Memory B cell (primary cell): ENCODE results near the gene PDE9A.

ENCODE experiments used
- ATAC-seq: fragments of 150-1000 bp; cut with Tn5 transposase; 2 replicates; pipeline ENCODE4 v1.10.0; 2021; ENCODE audit warnings: low read depth, mild to moderate bottlenecking, moderate library complexity
- DNase-seq, 2 donors: peaks; one replicate each; pipeline ENCODE4 v3.0.0; 2022; ENCODE audit warnings: low spot score in 2 of 2
- H3K27ac Mint-ChIP-seq: one replicate; pipeline ENCODE4 v1.8.0; 2022; ENCODE audit warnings: mild to moderate bottlenecking, moderate library complexity, mixed read lengths
- H3K27me3 Mint-ChIP-seq: one replicate; pipeline ENCODE4 v1.8.0; 2022; ENCODE audit warnings: mixed read lengths
- H3K36me3 Mint-ChIP-seq: one replicate; pipeline ENCODE4 v1.8.0; 2022; ENCODE audit warnings: mild to moderate bottlenecking, mixed read lengths
- H3K4me1 Mint-ChIP-seq: one replicate; pipeline ENCODE4 v1.8.0; 2022; ENCODE audit warnings: mixed read lengths
- H3K4me3 Mint-ChIP-seq: one replicate; pipeline ENCODE4 v1.8.0; 2022; ENCODE audit warnings: mild to moderate bottlenecking, moderate library complexity, mixed read lengths
- H3K9me3 Mint-ChIP-seq: one replicate; pipeline ENCODE4 v1.8.0; 2022; ENCODE audit warnings: mixed read lengths

Gene PDE9A

GRCh38 chr21:42642219-42642745 lies 11.1 kb upstream of the PDE9A start:
- Mint-ChIP-seq H3K36me3 (no peaks in the 10 kb centered on the region), H3K27ac (no peak overlapping the region), H3K4me1 (no peaks in the 10 kb centered on the region), H3K27me3 (peaks cover 11% of the 10 kb centered on the region), H3K9me3 (no peaks in the 10 kb centered on the region), H3K4me3 (no peak overlapping the region)
- ATAC-seq = no peak
- DNase-seq = no peak

- H3K4me3 Mint-ChIP-seq = no peak overlapping the region
- H3K36me3 Mint-ChIP-seq = no peaks in the 10 kb centered on the region
- DNase-seq = no peak
- H3K27ac Mint-ChIP-seq = no peak overlapping the region
- no peaks in the 10 kb centered on the region for H3K4me1 Mint-ChIP-seq
- ATAC-seq = no peak
- H3K27me3 Mint-ChIP-seq = peaks cover 11% of the 10 kb centered on the region
- H3K9me3 Mint-ChIP-seq = no peaks in the 10 kb centered on the region
Observed at GRCh38 chr21:42644223-42645208, 8.9 kb upstream of the PDE9A start.

GRCh38 chr21:42645211-42646075 lies 8.0 kb upstream of the PDE9A start:
- peaks cover 8% of the 10 kb centered on the region for H3K27me3 Mint-ChIP-seq
- DNase-seq = no peak
- no peaks in the 10 kb centered on the region for H3K9me3 Mint-ChIP-seq
- H3K4me3 Mint-ChIP-seq = no peak overlapping the region
- no peaks in the 10 kb centered on the region for H3K4me1 Mint-ChIP-seq
- ATAC-seq = no peak
- H3K36me3 Mint-ChIP-seq = no peaks in the 10 kb centered on the region
- H3K27ac Mint-ChIP-seq = no peak overlapping the region

GRCh38 chr21:42646076-42646825 lies 7.2 kb upstream of the PDE9A start:
- DNase-seq = no peak
- H3K27ac Mint-ChIP-seq = no peak overlapping the region
- peaks cover 9% of the 10 kb centered on the region for H3K27me3 Mint-ChIP-seq
- no peaks in the 10 kb centered on the region for H3K36me3 Mint-ChIP-seq
- H3K4me3 Mint-ChIP-seq = no peak overlapping the region
- ATAC-seq = no peak
- H3K4me1 Mint-ChIP-seq = no peaks in the 10 kb centered on the region
- no peaks in the 10 kb centered on the region for H3K9me3 Mint-ChIP-seq

- ATAC-seq = no peak
- DNase-seq = no peak
- Mint-ChIP-seq H3K27me3 (peaks cover 12% of the 10 kb centered on the region), H3K4me1 (no peaks in the 10 kb centered on the region), H3K27ac (no peak overlapping the region), H3K9me3 (no peaks in the 10 kb centered on the region), H3K36me3 (no peaks in the 10 kb centered on the region), H3K4me3 (no peak overlapping the region)
Observed at GRCh38 chr21:42646836-42647235, 6.6 kb upstream of the PDE9A start.

GRCh38 chr21:42648606-42649005 lies 4.8 kb upstream of the PDE9A start:
- DNase-seq (no peak), ATAC-seq (no peak)
- Mint-ChIP-seq H3K27me3 (peaks cover 12% of the 10 kb centered on the region), H3K36me3 (no peaks in the 10 kb centered on the region), H3K4me1 (peaks cover 5% of the 10 kb centered on the region), H3K4me3 (no peak overlapping the region), H3K27ac (no peak overlapping the region), H3K9me3 (no peaks in the 10 kb centered on the region)

- no peak for DNase-seq
- Mint-ChIP-seq H3K4me3 (no peak overlapping the region), H3K27ac (no peak overlapping the region), H3K36me3 (no peaks in the 10 kb centered on the region), H3K27me3 (peaks cover 12% of the 10 kb centered on the region), H3K9me3 (no peaks in the 10 kb centered on the region), H3K4me1 (peaks cover 5% of the 10 kb centered on the region)
- no peak for ATAC-seq
Observed at GRCh38 chr21:42649122-42650032, 4.0 kb upstream of the PDE9A start.

GRCh38 chr21:42650033-42650370 lies 3.4 kb upstream of the PDE9A start:
- no peak for DNase-seq
- H3K4me3 Mint-ChIP-seq = no peak overlapping the region
- H3K36me3 Mint-ChIP-seq = no peaks in the 10 kb centered on the region
- H3K27me3 Mint-ChIP-seq = peaks cover 14% of the 10 kb centered on the region
- no peaks in the 10 kb centered on the region for H3K9me3 Mint-ChIP-seq
- peaks cover 9% of the 10 kb centered on the region for H3K4me1 Mint-ChIP-seq
- no peak for ATAC-seq
- H3K27ac Mint-ChIP-seq = no peak overlapping the region

GRCh38 chr21:42650441-42651421 lies 2.7 kb upstream of the PDE9A start:
- Mint-ChIP-seq H3K27me3 (peaks cover 17% of the 10 kb centered on the region), H3K4me3 (no peak overlapping the region), H3K27ac (no peak overlapping the region), H3K36me3 (no peaks in the 10 kb centered on the region), H3K4me1 (peaks cover 12% of the 10 kb centered on the region), H3K9me3 (no peaks in the 10 kb centered on the region)
- DNase-seq = no peak
- no peak for ATAC-seq

GRCh38 chr21:42651515-42652401 lies 1.7 kb upstream of the PDE9A start:
- DNase-seq (no peak), ATAC-seq (no peak)
- peak overlapping the region; percentile 43 for H3K4me3 Mint-ChIP-seq
- H3K36me3 Mint-ChIP-seq = no peaks in the 10 kb centered on the region
- no peak overlapping the region for H3K27ac Mint-ChIP-seq
- peaks cover 12% of the 10 kb centered on the region for H3K4me1 Mint-ChIP-seq
- peaks cover 23% of the 10 kb centered on the region for H3K27me3 Mint-ChIP-seq
- H3K9me3 Mint-ChIP-seq = no peaks in the 10 kb centered on the region

GRCh38 chr21:42652527-42653230 lies 742 bp upstream of the PDE9A start:
- Mint-ChIP-seq H3K27ac (peak overlapping the region; percentile 75), H3K4me3 (peak overlapping the region; percentile 79), H3K36me3 (no peaks in the 10 kb centered on the region), H3K9me3 (no peaks in the 10 kb centered on the region), H3K27me3 (peaks cover 28% of the 10 kb centered on the region), H3K4me1 (peaks cover 12% of the 10 kb centered on the region)
- ATAC-seq (no peak), DNase-seq (no peak)
